Measurements from ENCODE around the gene CYP2F1. TPM values are rescaled to one million over a fixed set of nuclear protein-coding genes. Genes with fewer than 3 reads are reported as not detected.

The CYP2F1 gene
- total RNA-seq, 2 experiments from 2014 or later = not detected

- ChIA-PET POLR2A (no interaction called here), CTCF (no interaction called here)
Measured at GRCh38 chr19:41172297-41173164, 58.3 kb downstream of the CYP2F1 start.

DNA sequence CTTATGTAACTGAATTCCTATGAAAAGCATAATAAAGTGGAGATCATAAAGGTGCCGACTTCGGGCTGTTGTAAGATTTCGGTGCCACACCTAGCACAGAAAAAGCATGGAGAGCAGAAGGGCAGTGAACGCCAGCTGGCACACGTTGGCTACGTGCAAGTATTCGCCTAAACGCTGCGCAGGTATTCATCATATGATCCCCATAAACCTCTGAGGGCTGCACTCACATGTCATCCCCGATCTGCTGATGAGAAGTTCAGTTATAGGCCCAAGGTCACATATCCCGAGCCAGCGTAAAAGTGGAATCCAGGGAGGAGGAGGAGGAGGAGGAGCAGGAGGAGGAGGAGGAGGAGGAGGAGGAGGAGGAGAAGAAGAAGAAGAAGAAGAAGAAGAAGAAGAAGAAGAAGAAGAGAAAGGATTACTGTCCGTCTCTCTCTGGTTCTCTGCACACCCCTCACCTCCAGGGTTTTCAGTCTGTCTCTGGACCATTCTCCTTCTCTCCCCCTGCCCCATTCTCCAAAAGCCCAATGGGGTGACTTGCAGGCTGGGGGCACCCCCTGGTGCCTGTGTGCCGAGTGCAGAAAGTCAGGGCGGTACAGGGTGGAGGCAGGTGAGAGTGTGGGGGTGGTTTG lies 60.2 kb downstream of the CYP2F1 start:
- POLR2A ChIA-PET = no interaction called here
- CTCF ChIA-PET = no interaction called here

- ChIA-PET CTCF (interaction anchor here (0.7 kb wide), 1 partner anchor 73 kb away, joined by 5 read pairs; no protein-coding TSS in a partner anchor), POLR2A (no interaction called here)
Measured at GRCh38 chr19:41175801-41176777, 61.9 kb downstream of the CYP2F1 start.

Other genes with a start within 250 kb of the CYP2F1 start
- not detected for gene CYP2A7, start 232.2 kb upstream of the CYP2F1 start, total RNA-seq
- not detected for gene CYP2B6, start 123.2 kb upstream of the CYP2F1 start, total RNA-seq
- gene CYP2A13, start 26.0 kb upstream of the CYP2F1 start, total RNA-seq = not detected
- gene CYP2S1, start 78.8 kb downstream of the CYP2F1 start, total RNA-seq = not detected
- under 1 TPM; 0.08 to 0.21 TPM for gene AXL, start 104.8 kb downstream of the CYP2F1 start, total RNA-seq
- gene HNRNPUL1, start 149.9 kb downstream of the CYP2F1 start, total RNA-seq = 100 to 1,000 TPM; 258 to 262 TPM
- 10 to 100 TPM; 22.9 to 25.1 TPM for gene CCDC97, start 195.7 kb downstream of the CYP2F1 start, total RNA-seq
- gene TGFB1, start 239.5 kb downstream of the CYP2F1 start, total RNA-seq = 100 to 1,000 TPM; 148 to 150 TPM
- gene B9D2, start 249.7 kb downstream of the CYP2F1 start, total RNA-seq = 1 to 10 TPM; 5.5 to 5.6 TPM

Data from activated CD8-positive, alpha-beta memory T cell treated with anti-CD3 and anti-CD28 coated beads for 36 hours (primary cell).